Fibroblast of skin of back (primary cell): ENCODE data around the gene CBL.
A peak's percentile ranks its signal among the peaks of the same experiment; 100 is the strongest.
"Not testable (repeated sequence)": the region's sequence is repeated elsewhere in the genome, so short reads cannot be mapped to it uniquely, and the experiment has no call there.

ENCODE experiments used
- DNase-seq: peaks from one replicate; pipeline ENCODE4 v3.0.0-alpha.2; 2013

Gene CBL

DNA sequence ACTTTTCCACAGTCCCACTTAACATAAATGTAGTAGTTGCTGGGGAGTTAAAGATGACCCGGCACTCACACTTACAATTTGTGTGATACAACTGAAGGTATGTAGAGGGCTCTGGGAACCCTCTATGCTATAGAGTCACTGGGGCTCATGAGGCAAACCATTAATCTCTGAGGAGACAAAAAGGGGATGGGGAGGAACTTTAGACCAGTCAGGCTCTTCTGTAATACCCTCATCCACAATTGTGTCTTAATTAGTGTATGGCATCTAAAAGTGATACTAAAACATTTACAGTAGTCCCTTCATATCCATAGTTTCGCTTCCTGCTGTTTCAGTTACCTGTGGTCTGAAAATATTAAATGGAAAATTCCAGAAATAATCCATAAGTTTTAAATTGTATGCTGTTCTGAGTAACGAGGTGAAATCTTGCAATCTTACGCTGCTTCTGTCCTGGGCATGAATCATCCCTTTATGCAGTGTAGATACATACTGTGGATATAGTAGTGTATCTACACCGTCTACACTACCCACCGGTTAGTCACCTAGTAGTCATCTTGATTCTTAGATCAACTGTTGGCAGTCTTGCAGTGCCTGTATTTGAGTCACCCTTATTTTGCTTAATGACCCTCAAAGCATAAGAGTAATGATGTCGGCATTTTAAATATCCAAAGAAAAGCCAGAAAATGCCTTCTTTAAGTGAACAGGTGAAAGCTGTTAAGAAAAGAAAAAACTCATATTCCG is 12.2 kb downstream of the CBL start:
- DNase-seq = peak; percentile 94

DNA sequence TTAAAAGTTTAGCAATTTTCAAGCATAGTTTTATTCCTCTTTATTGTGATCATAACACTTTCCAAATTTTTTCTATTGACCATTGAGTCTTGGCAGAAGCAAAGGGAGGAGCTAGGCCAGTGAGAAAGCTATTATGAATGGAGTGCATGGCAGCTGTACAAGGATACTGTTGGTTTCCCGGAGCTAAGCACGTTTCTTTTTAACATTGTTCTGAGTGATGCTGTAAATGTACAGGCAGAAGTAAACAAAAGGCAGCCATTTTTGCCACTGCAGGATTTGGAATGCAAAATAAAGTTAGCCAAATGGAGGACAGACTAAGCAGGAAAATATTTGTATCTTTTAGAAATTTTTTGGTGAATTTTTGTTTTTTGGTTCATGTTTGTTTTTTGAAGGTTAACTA is 16.2 kb downstream of the CBL start:
- peak; percentile 43 for DNase-seq

DNA sequence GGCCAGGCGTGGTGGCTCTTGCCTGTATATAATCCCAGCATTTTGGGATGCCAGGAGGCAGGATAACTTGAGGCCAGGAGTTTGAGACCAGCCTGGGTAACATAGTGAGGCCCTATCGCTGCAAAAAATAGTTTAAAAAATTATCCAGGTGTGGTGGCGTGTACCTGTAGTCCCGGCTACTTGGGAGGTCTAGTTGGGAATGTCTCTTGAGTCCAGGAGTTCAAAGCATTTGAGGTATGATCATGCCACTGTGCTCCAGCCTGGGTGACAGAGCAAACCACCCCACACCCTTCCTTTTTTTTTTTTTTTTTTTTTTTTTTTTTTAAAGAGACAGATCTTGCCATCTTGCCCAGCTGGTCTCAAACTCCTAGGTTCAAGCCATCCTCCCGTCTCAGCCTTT is 16.8 kb downstream of the CBL start:
- no peak for DNase-seq

DNA sequence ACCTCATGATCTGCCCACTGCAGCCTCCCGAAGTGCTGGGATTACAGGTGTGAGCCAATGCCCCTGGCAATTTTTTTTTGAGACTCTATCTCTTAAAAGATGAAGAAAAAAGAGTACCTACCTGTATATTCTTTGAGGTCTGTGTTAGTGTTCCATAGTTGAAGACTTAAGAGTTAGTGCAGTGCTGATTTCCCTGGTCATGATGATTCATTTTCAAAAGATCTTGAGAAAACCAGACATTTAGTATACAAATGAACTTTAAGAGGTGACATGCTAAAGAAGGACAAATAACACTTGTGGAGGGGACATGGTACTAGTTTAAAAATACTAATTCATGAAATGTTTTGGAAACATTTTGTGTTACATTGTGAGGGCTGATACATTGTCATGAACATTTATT is 17.7 kb downstream of the CBL start:
- peak; percentile 27 for DNase-seq

- DNase-seq = not testable (repeated sequence)
Measured at GRCh38 chr11:119228535-119229287, 22.6 kb downstream of the CBL start.

GRCh38 chr11:119229288-119229672 is 23.1 kb downstream of the CBL start:
- DNase-seq = peak; percentile 9

DNA sequence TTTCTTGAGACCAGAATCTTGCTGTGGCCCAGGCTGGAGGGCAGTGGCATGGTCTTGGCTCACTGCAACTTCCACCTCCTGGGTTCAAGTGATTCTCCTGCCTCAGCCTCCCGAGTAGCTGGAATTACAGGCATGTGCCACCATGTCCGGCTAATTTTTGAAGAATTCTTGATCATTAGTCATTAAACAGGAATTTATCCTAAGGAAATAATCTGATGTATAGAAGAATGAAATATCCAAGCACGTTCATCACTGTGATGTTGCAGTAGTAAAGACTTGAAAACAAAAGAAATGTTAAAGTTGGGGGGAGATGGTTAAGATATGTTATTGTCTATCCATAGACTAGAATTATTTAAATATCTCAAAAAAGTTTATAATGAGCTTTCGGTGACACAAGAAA is 23.6 kb downstream of the CBL start:
- peak; percentile 59 for DNase-seq

GRCh38 chr11:119236490-119236889 is 30.4 kb downstream of the CBL start:
- DNase-seq = peak; percentile 78

GRCh38 chr11:119236891-119237290 is 30.8 kb downstream of the CBL start:
- peak; percentile 57 for DNase-seq

DNA sequence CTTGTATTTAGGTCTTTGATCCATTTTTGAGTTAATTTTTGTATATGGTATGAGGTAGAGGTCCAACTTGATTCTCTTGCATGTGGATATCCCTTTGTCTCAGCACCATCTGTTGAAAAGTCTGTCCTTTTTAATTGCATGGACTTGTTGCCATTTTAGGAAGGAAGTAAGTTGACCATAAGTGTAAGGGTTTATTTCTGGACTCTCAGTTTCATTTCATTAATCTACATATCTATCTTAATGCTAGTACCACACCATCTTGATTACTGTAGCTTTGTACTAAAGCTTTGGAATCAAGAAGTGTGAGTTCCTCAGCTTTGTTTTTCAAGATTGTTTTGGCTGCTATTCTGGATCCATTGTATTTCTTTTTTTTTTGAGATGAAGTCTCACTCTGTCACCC is 31.4 kb downstream of the CBL start:
- no peak for DNase-seq

DNA sequence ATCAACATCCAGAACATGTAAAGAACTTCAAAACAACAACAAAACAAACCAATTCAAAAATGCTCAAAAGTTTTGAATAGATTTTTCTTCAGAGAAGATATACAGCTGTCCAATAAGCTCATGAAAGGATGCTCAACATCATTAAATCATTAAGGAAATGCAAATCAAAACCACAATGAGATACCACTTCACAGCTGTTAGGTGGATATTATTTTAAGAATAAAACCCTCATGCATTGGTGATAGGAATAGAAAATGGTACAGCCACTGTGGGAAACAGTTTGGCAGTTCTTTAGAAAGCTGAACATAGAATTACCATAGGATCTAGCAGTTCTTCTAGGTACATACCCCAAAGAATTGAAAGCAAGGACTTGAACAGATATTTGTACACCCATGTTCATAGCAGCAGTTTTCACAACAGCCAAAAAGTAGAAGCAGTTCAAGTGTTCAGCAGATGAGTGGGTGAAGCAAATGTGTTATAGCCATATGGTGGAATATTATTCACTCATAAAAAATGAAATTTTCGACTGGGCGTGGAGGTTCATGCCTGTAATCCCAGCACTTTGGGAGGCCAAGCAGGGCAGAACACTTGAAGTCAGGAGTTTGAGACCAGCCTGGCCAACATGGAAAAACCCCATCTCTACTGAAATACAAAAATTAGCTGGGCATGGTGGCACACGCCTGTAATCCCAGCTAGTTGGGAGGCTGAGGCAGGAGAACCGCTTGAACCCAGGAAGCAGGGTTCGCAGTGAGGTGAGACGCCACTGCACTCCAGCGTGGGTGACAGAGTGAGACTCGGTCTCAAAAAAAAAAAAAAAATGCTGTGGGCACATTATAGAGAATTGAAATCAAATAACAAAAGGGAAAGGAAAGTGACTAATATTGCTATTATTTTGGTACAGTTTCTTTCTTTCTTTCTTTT is 42.9 kb downstream of the CBL start:
- DNase-seq = no peak

- no peak for DNase-seq
Measured at GRCh38 chr11:119249671-119250010, 43.5 kb downstream of the CBL start.

GRCh38 chr11:119251114-119251513 is 45.0 kb downstream of the CBL start:
- no peak for DNase-seq

GRCh38 chr11:119254239-119254638 is 48.1 kb downstream of the CBL start:
- no peak for DNase-seq

GRCh38 chr11:119258180-119258579 is 52.0 kb downstream of the CBL start:
- DNase-seq = no peak

GRCh38 chr11:119258983-119259382 is 52.8 kb downstream of the CBL start:
- DNase-seq = no peak

DNA sequence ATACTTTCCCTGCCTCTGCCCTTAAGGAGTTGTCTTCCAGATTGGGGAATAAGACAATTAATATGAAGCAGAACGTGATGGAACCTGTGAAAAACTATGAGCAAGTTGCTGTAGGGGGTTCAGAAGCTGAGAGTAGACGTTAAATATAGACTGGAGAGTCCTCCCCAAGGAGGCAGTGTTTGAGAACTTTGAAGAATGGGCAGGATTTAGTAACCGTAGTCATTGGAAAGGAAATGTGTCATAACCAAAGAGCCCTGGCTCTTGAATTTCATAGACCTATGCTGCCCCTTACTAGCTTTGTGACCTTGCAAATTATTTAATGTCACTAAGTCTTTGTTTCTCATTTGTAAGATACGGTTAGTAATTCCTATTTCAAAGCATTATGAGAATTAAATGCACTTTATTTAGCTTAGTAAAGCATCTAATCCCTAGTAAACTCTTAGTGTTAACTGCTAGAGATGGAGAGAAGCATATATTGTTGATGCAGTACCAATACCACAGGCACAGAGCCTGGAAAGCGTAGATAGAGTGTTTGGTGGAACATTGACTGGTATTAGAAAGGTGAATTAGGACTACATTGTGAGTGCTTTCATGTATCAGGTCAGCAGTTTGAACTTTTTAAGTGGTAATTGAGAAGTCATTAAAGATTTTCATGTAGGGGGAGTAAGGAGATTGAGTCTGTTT is 56.7 kb downstream of the CBL start:
- peak; percentile 64 for DNase-seq

- peak; percentile 38 for DNase-seq
Measured at GRCh38 chr11:119263352-119263940, 57.3 kb downstream of the CBL start.

GRCh38 chr11:119266063-119266462 is 59.9 kb downstream of the CBL start:
- no peak for DNase-seq

DNA sequence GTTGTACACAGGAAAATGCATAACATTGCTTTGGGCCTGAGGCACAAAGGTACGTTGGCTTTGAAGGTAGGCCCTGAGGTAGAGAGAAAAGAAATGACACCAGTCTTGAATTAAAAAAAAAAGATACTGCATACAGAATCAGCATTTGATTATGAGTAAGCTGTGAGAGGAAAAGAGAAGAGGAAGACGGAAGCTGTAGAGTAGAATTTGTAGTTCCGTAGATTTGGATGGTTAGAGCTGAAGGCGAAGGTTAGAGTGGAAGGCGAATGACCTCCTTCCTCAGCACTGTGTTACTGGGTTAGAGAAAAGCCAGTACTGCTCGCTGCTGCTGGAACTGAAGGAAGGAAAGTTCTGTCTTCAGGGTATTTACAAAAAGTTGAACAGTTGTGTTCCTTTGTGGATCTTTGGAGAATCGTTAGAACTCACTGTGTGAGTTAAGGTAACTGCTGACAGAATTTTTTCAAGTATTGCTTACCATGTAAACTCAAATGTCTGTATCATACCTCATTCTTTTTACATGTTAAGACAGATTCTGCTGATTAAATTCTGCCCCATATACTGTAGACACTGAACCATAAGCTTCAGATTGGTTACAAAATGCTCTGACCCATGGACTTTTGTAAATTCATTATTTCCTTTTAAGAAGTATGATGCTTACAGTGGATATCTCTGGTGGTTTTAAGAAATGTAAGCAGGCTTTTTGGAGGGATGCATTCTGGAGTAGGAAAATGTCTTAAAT is 60.5 kb downstream of the CBL start:
- DNase-seq = no peak

- DNase-seq = no peak
Measured at GRCh38 chr11:119267645-119268044, 61.5 kb downstream of the CBL start.

DNA sequence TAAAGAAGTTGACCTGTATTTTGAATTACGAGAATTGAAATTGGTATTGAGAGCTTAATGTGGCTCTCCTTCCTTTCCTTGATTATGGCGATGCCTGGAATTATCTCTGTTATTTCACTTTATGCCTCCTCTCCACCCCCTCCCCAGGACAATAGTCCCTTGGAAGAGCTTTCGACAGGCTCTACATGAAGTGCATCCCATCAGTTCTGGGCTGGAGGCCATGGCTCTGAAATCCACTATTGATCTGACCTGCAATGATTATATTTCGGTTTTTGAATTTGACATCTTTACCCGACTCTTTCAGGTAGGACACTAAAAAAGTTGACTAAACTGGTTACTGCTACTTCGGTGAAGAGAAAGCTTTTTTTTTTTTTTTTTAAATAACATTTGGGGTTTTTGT is 67.6 kb downstream of the CBL start:
- DNase-seq = no peak
